Measurements from ENCODE around the gene FNDC7.

- TF ChIP-seq CTCF (conservative IDR thresholded peaks at IDR 0.05; ENCODE audit: low read length) (no peak), EZH2phosphoT487 (IDR thresholded peaks at IDR 0.05; ENCODE audit: borderline replicate concordance, low read depth, low read length) (no peak)
These were observed 41.6 kb upstream of the FNDC7 start for GRCh38 chr1:108671143-108671542.
